Suprapubic skin (tissue), 4 donors: ENCODE results near the gene OR1M1.

ENCODE experiments used
- POLR2A ChIP-seq, 2 donors: fragments of 450-650 bp; IDR thresholded peaks; one replicate each; pipeline ENCODE4 v1.6.1; 2017; ENCODE audit warnings: antibody characterized with exemption in 2 of 2, mild to moderate bottlenecking in 2 of 2, moderate library complexity in 2 of 2
- POLR2AphosphoS5 ChIP-seq, 3 donors: sonication (generic); formaldehyde crosslinking; IDR thresholded peaks; one replicate each; pipeline ENCODE4 v1.6.1; 2017; ENCODE audit warnings: antibody characterized with exemption in 3 of 3

DNA sequence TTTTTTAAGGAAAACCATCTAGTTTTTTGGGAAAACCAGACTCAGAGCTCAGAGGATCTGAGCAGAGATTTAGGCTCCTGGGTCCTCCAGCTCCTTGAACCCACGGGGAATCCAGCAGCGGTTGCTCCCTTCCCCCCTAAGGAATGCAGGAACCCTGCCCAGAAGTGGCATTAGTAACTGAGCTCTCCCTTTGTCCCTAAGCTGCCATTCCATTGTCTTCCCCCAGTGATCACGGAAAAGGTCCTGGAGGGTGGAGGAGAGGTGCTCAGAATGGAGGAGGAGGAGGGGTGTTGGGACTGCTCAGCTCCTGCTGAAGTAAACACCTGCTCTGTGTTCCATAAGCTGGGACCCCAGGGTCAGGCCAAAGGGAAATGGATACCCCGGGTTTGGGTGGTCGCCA, 16.8 kb upstream of the OR1M1 start:
- TF ChIP-seq POLR2AphosphoS5 (IDR thresholded peaks at IDR 0.05) (no peak), POLR2A (IDR thresholded peaks at IDR 0.05) (no peak)
